Stimulated activated CD4-positive, alpha-beta T cell treated with anti-CD3 and anti-CD28 coated beads, Interleukin-4, amount 100 ng/mL, for 4 hours (primary cell): ENCODE measurements around the gene PSIP1.
"Not testable (repeated sequence)": the region's sequence is repeated elsewhere in the genome, so short reads cannot be mapped to it uniquely, and the experiment has no call there.

Experiments
- DNase-seq, 2 experiments: peaks; one replicate each; pipeline ENCODE4 v3.0.0-alpha.2; 2020

Gene PSIP1

DNA sequence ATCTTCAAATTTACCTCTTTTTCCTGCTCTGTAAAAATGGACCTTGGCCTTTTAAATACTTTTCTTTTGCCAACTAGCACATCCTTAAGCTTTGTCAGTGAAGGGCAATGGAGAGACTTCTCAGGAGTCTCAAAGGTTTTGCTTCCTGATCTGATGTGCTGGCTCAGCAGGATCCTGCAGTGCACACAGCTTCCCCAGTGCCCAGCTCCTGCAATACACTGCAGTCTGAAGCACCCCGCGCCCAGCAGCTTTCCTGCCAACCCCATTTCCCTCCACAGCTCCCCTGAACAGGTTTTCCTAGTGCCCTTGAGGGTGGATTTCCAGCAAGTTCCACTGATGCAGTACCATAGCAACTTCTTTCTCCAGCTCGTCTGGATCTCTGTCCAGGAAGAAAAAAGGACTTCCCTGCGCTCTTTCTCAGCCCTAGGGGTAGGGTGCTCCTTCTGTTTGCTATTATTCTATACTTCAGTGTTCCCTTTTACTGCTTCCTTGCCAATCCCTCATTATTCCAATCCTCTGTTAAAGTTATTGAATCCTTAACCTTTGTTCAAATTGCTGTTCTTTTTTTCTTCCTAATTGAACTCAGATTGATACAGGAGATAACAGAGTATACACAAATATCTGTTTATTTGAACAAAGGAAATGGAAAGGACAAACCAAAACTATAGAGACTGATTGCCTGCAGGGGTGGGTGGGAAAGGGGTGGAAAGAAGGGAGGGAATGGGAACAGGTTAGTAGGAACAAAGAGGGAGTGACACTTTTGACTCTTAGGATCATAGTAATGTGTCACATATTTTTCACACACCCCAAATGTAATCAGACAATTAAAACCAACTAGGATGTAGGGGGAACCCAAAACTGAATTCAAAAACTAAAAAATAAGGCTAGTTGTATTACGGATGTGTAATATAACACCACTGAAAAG is 79.6 kb downstream of the PSIP1 start:
- no peak for DNase-seq

DNA sequence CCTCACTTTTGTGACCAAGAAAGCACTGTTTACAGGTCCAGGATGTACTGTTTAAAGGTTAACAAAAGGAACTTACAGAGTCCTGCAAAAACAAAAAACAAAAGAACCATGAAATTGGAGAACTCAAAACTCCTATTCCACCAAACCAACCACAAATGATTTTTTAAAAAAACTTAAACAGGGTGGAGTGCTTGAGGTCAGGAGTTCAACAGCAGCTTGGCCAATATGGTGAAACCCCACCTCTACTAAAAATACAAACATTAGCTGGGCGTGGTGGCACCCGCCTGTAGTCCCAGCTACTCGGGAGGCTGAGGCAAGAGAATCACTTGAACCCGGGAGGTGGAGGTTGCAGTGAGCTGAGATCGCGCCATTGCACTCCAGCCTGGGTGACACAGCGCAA is 83.1 kb downstream of the PSIP1 start:
- DNase-seq = not testable (repeated sequence)

DNA sequence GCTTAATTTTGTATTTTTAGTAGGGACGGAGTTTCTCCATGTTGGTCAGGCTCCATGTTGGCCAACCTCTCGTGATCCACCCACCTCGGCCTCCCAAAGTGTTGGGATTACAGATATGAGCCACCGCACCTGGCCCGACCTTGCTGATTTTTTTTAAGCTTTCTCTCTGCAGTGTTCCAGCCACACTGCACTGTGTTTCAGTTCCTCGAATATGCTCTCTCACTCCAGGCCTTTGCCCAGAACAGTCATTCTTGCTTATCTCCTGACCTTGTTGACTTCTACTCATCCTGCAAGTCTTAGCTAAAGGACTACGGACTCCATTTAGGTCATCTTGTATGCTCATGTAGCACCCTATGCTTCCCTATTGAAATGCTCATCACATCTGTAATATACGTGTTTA is 84.8 kb downstream of the PSIP1 start:
- DNase-seq = no peak

DNA sequence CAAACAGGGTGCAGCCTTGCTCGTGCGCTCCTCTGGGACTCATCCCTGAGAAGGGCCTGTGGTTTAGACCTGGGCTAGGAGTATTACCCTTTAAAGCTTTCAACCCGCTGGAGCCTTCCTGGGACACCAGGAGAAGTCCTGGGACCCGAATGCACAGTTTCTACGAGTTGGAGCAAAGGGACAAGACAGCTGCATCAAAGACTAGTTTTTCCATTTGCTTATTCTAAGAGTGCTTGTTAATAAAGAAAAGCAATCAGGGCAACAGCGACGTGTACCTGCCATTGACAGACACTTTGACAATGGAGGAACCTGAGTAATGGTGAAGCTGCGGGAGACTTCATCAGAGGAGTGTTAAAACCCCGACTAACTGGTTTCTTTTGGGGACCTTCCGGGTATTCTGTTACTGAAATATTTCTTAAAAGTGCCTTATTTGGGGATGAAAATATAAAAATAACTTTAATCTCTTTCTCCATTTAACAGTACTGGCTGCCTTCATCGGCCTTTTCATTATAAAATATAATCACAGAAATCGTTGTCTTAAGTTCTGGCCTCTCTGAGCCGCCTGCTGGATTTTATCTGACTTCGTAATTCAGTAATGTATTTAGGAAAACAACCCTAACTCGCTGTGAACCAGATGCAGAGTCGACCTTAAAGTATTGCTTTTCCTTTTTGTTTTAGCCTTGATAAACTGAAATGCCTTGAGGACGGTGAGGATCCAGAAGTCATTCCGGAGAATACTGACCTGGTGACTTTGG is 87.4 kb downstream of the PSIP1 start:
- DNase-seq = no peak

DNA sequence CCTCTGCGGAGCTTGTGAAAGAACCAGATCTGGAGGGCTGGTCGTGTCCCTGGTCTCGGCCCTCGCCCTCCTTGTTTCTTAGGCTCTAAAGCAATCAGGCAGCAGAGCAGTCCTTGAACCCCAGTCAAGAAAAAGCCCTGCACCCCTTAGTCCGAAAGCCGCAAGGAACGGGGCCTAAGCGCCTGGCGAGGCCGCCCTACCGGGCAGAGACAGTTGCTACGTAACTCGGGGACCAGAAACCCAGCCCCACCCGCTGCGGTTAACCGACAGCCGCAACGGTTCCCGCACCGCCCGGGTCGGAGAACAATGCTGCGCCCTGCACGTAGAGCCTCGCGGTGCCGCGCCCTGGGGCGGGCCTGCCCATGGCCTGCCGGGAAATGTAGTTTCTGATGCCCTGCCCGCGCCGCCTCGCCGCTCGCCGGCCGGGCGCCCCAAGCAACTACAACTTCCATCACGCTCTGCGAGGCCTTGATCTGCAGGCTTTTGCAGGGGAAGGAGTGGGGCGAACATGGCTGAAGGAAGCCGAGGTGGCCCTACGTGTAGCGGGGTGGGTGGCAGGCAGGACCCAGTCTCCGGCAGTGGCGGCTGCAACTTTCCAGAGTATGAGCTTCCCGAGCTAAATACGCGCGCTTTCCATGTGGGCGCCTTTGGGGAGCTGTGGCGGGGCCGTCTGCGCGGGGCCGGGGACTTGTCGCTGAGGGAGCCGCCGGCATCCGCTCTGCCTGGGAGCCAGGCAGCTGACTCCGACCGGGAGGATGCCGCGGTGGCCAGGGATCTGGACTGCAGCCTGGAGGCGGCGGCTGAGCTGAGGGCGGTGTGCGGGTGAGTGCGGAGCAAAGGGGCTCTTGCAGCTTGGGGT is 88.2 kb downstream of the PSIP1 start, which contains the start of gene SNAPC3:
SNAPC3 (plus strand) TSS at position 505 of the 859 bp plus-strand sequence; CDS start at position 509, 4 bp downstream.
- DNase-seq = peak; percentile 90 to 92

DNA sequence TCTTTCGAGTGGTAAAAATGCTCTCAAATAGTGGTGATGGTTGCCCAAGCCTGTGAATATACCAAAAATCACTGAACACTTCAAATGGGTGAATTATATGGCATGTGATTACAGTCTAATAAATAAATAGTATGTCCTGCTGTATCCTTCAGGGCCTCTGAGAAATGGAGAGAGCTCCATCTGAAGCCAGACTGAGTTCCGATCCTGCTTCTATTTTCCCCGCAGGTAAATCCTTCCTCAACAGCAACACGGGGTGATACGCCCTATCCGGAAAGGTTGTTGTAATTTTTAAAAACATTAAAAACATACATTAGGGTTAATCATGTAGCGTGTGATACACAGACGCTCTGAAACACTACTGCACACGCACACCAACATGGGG is 88.8 kb downstream of the PSIP1 start:
- DNase-seq = no peak

DNA sequence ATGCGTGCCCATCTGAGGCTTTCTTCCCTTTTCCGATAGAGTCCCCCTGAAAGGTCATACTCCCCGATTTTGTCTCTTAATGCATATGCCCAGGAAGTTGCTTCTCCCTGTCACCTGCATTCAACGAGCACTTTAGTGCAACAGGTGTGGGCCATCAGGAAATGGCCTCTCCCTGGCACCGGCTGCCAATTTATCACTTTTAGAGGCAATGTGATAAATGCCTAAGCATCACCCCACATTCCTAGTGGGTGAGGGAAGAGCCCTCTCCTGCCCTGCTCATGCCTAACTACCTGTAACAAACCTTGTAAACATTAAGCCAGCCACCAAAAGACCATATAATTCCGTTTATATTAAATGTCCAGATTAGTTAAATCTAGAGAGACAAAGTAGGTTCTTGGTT is 89.2 kb downstream of the PSIP1 start:
- DNase-seq = no peak

DNA sequence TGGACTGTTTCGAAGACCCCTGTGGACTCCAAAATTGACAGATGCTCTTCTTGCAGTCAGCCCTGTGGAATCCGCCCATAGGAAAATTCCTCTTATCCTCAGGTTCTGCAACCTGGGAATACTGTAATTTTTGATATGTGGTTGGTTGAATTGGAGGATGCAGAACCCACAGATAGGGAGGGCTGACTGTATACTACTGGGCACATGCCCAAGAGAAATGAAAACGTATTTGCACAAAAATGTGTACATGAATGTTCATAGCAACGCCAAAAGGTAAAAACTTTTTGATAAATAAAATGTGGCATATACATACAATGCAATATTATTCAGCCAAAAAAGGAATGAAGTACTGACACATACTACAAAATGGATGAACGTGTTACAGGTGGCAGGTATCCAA is 90.0 kb downstream of the PSIP1 start:
- no peak for DNase-seq

DNA sequence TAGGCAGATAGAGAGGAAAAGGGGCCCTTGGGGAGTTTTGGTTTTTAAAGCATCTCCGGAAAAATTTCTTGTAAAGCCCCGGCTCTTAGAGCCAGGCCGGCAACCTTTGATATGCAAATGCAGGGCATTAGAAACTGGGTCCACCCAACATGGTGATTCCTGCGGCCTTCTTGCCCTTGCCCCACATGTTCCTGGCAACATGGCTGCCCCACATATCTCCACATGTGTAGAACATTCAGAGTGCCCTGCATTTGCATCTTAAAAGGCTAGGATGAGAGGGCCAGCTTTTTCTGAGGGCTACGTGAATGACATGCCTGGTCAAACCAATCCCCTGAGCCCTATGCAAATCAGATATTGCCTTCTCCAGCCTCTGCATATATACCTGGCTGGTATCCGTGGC is 93.1 kb downstream of the PSIP1 start:
- no peak for DNase-seq

DNA sequence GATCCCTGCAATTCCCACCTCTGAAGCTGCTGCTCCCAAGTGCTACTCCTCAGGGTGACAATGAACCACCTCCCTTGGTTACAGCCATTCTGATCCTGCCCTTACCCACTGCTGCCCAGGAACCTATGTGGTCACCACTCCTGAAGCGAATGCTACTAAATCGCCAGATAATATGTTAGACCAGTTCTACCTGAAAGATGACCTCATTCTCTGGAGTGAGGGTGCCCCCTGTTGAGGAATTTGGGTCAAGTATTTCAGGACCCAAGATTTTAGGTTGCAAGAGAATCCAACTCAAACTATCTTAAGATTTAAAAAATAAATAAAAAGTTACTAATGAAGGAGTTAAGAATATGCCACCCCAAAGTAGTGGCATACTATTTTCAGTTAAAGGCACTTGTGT is 93.9 kb downstream of the PSIP1 start:
- DNase-seq = peak; percentile 16 to 25
